ENCODE results near the gene SMAP1. TPM values are rescaled to one million over a fixed set of nuclear protein-coding genes. Genes with fewer than 3 reads are reported as not detected.

The SMAP1 gene
- total RNA-seq, 1 donor: 20.3 TPM

GRCh38 chr6:70708448-70708847 lies 40.8 kb downstream of the SMAP1 start:
- TF ChIP-seq CTCF (IDR thresholded peaks at IDR 0.05; ENCODE audit: insufficient read depth, low read depth, low read length): no peak
- no peak for DNase-seq (ENCODE audit: low read depth)
- no peak overlapping the region for H3K4me3 ChIP-seq (ENCODE audit: low read depth, low read length)

GRCh38 chr6:70709826-70710225 lies 42.1 kb downstream of the SMAP1 start:
- no peak for TF ChIP-seq CTCF (IDR thresholded peaks at IDR 0.05; ENCODE audit: insufficient read depth, low read depth, low read length)
- peak; percentile 80 for DNase-seq (ENCODE audit: low read depth)
- H3K4me3 ChIP-seq (ENCODE audit: low read depth, low read length): no peak overlapping the region

DNA sequence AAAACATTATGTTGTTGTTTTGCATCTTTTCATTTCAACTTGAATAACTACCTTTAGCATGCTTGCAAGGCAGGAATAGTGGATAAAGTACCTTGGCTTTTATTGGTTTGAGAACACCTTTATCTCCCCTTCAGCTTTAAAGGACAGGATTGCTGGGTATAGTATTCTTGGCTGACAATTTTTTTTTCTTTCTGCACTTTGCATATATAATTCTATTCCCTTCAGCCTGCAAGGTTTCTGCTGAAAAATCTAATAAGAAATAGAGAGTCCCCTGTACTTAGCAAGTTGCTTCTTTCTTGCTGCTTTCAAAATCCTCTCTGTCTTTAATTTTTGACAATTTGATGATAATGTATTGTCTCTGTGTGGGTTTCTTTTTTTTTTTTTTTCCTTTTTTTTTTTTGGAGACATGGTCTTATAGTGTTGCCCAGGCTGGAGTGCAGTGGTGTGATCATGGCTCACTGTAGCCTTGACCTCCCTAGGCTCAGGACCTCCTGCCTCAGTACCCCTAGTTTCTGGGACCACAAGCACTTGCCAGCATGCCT lies 47.1 kb downstream of the SMAP1 start:
- no peak for DNase-seq (ENCODE audit: low read depth)
- TF ChIP-seq CTCF (IDR thresholded peaks at IDR 0.05; ENCODE audit: insufficient read depth, low read depth, low read length): no peak
- no peak overlapping the region for H3K4me3 ChIP-seq (ENCODE audit: low read depth, low read length)

DNA sequence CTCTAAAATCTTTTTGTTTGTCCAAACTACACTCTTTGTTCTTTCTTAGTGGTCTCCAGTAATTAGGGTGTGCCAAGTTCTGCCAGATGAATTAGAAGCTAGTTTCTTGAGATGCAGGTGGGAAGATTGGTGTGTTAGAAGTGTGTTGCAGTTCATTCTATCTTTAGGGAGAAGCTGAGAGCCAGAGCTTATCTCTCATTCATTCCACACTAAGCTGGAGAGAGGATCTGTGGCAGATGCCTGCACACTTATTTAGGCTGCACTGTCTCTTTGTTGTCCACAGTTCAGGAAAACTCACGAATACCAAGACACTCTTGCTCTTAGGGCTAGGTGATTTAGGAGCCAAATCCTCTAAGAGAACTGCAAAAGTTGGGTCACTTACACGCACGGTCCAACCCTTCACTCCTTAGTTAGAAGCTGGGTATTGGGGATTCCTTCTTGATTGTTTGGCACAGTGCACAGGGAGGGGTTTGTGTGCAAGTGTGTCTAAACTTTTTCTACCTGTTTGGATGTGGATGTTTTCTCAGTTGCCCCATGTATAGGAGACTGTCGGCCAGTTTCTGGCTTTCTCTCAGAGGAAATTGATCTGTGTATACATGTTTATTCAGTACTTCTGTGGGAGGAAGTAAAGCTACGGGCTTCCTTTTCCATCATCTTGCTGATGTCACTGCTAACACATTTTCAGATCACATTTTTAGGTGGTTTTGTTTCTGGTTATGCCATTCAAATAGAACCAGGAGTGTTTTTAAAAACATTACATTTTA lies 49.5 kb downstream of the SMAP1 start:
- no peak overlapping the region for H3K4me3 ChIP-seq (ENCODE audit: low read depth, low read length)
- DNase-seq (ENCODE audit: low read depth): no peak
- TF ChIP-seq CTCF (IDR thresholded peaks at IDR 0.05; ENCODE audit: insufficient read depth, low read depth, low read length): no peak

DNA sequence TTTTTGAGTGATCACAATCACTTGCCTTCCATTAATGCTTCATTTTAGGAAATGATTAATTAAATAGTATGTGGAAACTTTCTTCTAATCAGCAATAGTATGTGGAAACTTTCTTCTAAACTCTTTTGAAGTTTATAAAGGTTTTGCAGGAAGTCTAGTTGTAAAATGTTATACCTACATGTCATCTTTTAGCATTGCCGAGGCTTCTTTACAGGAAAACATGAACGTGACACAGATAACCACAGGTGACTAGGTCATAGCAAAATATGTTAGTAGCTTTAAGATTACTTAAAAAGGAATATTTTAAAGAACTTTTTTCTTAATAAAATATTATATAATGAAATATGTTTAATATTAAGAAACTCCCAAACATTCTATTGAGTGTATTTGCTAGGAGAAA lies 56.8 kb downstream of the SMAP1 start:
- no peak for DNase-seq (ENCODE audit: low read depth)
- no peak overlapping the region for H3K4me3 ChIP-seq (ENCODE audit: low read depth, low read length)
- no peak for TF ChIP-seq CTCF (IDR thresholded peaks at IDR 0.05; ENCODE audit: insufficient read depth, low read depth, low read length)

GRCh38 chr6:70725817-70726415 lies 58.2 kb downstream of the SMAP1 start:
- no peak overlapping the region for H3K4me3 ChIP-seq (ENCODE audit: low read depth, low read length)
- TF ChIP-seq CTCF (IDR thresholded peaks at IDR 0.05; ENCODE audit: insufficient read depth, low read depth, low read length): no peak
- peak; percentile 4 for DNase-seq (ENCODE audit: low read depth)
